OCI-LY1 (cell line): Measurements from ENCODE around the gene HMGN4.
"Not testable (repeated sequence)": the region's sequence is repeated elsewhere in the genome, so short reads cannot be mapped to it uniquely, and the experiment has no call there.

ENCODE experiments used
- H2AFZ ChIP-seq: fragments of 200-600 bp; sonication (generic), shearing (Covaris generic); 2 replicates; pipeline ENCODE4 v1.6.0; 2014; ENCODE audit warnings: antibody characterized with exemption, mild to moderate bottlenecking, low read length
- H3F3A ChIP-seq: fragments of 200-600 bp; sonication (generic), shearing (Covaris generic); 2 replicates; pipeline ENCODE4 v1.6.0; 2014; ENCODE audit warnings: mild to moderate bottlenecking, antibody characterized with exemption, low read length, moderate library complexity; ENCODE audit not compliant: insufficient read depth
- H3K27ac ChIP-seq: fragments of 200-600 bp; sonication (generic); 2 replicates; pipeline ENCODE4 v1.5.1; 2014; ENCODE audit warnings: low read length, mixed run types, mild to moderate bottlenecking, low read depth; ENCODE audit not compliant: poor library complexity, severe bottlenecking
- H3K27me3 ChIP-seq: fragments of 200-600 bp; sonication (generic); 2 replicates; pipeline ENCODE4 v1.6.0; 2014; ENCODE audit warnings: antibody characterized with exemption, mild to moderate bottlenecking, low read length, moderate library complexity; ENCODE audit not compliant: insufficient read depth
- H3K36me3 ChIP-seq: fragments of 200-600 bp; sonication (generic); 2 replicates; pipeline ENCODE4 v1.6.1; 2014; ENCODE audit warnings: mild to moderate bottlenecking, antibody characterized with exemption, low read length, moderate library complexity, mixed read lengths; ENCODE audit not compliant: insufficient read depth
- H3K4me1 ChIP-seq: fragments of 200-600 bp; sonication (generic); 2 replicates; pipeline ENCODE4 v1.5.1; 2014; ENCODE audit warnings: mild to moderate bottlenecking, low read length, moderate library complexity; ENCODE audit not compliant: insufficient read depth, severe bottlenecking
- H3K4me2 ChIP-seq: fragments of 200-600 bp; sonication (generic), shearing (Covaris generic); 2 replicates; pipeline ENCODE4 v1.6.1; 2014; ENCODE audit warnings: low read length
- H3K4me3 ChIP-seq: fragments of 200-600 bp; sonication (generic); 2 replicates; pipeline ENCODE4 v1.5.1; 2014; ENCODE audit warnings: low read length, low read depth, mild to moderate bottlenecking, mixed read lengths; ENCODE audit not compliant: poor library complexity, severe bottlenecking
- H3K79me2 ChIP-seq: fragments of 200-600 bp; shearing (Covaris generic); 2 replicates; pipeline ENCODE4 v1.6.1; 2016; ENCODE audit warnings: mixed run types, low read length, mixed read lengths; ENCODE audit not compliant: insufficient read depth
- H3K9ac ChIP-seq: fragments of 200-600 bp; sonication (generic), shearing (Covaris generic); 2 replicates; pipeline ENCODE4 v1.6.1; 2014; ENCODE audit warnings: mild to moderate bottlenecking, low read length, mixed read lengths
- H3K9me2 ChIP-seq: fragments of 200-600 bp; sonication (generic), shearing (Covaris generic); 2 replicates; pipeline ENCODE4 v1.6.1; 2014; ENCODE audit warnings: low read depth, mild to moderate bottlenecking, low read length, mixed read lengths
- H3K9me3 ChIP-seq: fragments of 200-600 bp; shearing (Covaris generic); 2 replicates; pipeline ENCODE4 v1.6.1; 2014; ENCODE audit warnings: low read length, mixed read lengths
- H4K20me1 ChIP-seq: fragments of 200-600 bp; sonication (generic), shearing (Covaris generic); 2 replicates; pipeline ENCODE4 v1.6.0; 2016; ENCODE audit warnings: mild to moderate bottlenecking, low read length; ENCODE audit not compliant: insufficient read depth
- EZH2 ChIP-seq: fragments of 200-600 bp; sonication (generic), shearing (Covaris generic); IDR thresholded peaks from 2 replicates; pipeline ENCODE4 v1.8.0; 2017; ENCODE audit warnings: borderline replicate concordance, mixed run types, mild to moderate bottlenecking, antibody characterized with exemption, low read length, moderate library complexity, mixed read lengths
- TF ChIP-seq, protein P1 (sequence below): fragments of 200-600 bp; sonication (generic), shearing (Covaris generic); IDR thresholded peaks from 2 replicates; pipeline ENCODE4 v1.5.1; 2017; ENCODE audit warnings: mild to moderate bottlenecking, antibody characterized with exemption, low read length, moderate library complexity, mixed read lengths

HMGN4 gene

DNA sequence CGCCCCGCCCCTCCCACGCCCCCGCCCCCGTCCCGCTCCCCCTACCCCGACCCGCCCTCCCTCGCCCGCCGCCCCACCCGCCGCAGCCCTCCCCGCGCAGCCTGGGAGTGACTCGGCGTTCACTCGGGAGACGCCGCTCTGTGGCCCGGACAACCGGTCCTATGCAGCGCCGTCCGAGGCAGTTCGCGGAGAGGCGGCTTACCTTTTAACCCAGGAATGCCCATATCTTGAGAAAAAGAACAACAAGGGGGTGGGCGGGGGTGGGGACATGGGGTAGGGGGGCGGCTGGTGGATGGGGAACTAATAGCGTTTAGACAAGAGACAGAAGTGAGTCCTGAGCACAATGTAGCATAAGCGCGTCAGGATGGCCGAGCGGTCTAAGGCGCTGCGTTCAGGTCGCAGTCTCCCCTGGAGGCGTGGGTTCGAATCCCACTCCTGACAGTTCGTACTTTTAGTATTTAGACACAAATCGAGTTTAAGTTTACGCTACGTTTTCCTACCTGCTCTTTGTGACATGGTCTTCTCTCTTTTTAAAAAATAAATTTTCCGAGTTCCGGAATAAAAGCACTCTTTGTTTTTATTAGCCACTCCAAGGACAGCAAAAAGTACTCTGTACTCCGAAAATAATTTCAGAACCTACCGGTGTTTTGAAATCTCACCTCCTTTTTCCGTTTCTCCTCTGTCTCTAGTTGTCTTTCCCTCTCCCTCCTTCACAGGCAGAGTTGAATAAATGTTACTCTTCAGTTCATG is 17.1 kb upstream of the HMGN4 start:
- H3K27ac ChIP-seq, result peak overlapping the region; percentile 92
- H3K4me3 ChIP-seq, result peak overlapping the region; percentile 69
- no peaks in the 10 kb centered on the region for H3K9me2 ChIP-seq
- no peak for TF ChIP-seq EZH2
- TF ChIP-seq, protein P1, sequence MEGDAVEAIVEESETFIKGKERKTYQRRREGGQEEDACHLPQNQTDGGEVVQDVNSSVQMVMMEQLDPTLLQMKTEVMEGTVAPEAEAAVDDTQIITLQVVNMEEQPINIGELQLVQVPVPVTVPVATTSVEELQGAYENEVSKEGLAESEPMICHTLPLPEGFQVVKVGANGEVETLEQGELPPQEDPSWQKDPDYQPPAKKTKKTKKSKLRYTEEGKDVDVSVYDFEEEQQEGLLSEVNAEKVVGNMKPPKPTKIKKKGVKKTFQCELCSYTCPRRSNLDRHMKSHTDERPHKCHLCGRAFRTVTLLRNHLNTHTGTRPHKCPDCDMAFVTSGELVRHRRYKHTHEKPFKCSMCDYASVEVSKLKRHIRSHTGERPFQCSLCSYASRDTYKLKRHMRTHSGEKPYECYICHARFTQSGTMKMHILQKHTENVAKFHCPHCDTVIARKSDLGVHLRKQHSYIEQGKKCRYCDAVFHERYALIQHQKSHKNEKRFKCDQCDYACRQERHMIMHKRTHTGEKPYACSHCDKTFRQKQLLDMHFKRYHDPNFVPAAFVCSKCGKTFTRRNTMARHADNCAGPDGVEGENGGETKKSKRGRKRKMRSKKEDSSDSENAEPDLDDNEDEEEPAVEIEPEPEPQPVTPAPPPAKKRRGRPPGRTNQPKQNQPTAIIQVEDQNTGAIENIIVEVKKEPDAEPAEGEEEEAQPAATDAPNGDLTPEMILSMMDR, result no peak
- H3F3A ChIP-seq, result no peaks in the 10 kb centered on the region
- no peaks in the 10 kb centered on the region for H3K79me2 ChIP-seq
- H3K36me3 ChIP-seq, result no peaks in the 10 kb centered on the region
- peak overlapping the region; percentile 83 for H3K9ac ChIP-seq
- no peaks in the 10 kb centered on the region for H4K20me1 ChIP-seq
- no peak overlapping the region for H2AFZ ChIP-seq
- no peaks in the 10 kb centered on the region for H3K9me3 ChIP-seq
- H3K27me3 ChIP-seq, result no peaks in the 10 kb centered on the region
- peaks cover 44% of the 10 kb centered on the region for H3K4me1 ChIP-seq
- peak overlapping the region; percentile 81 for H3K4me2 ChIP-seq

DNA sequence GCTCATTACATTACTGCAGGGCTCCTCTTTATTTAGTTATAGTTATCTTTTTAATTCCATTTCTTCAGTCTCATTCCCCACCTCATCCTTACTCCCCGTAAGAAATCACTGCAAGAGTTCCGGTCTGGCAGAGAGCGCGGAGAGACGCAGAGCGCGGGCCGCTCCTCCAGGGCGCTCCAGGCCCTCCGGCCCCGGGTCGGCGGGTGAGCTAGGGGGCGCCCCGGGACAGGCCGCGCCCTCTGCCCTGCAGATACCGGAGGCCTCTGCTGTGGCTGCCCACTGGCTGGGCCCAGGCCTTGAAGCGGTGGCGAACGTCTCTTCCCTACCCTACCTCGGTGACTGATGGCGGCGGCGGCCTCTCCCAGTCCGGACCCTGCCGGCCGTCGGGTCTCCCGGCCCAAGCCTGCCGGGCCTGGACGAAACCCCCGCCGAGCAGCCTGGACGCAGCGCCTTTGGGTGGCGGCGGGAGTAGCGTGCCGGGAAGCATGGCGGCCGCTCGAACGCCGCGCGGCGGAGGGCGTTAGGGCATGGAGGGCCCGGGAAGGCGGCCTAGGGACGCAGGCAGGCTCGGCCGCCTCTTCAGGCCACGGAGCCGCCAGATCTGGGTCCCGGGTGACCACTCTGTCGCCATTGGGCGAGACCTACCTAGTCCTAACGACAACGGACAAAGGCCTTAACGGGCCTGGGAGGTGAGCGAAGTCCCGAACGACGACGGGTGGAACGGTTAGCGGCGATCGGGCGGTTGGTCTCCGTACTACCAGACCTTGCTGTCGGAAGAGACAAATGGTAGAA is 16.4 kb upstream of the HMGN4 start:
- Histone ChIP-seq H4K20me1 (no peaks in the 10 kb centered on the region), H3K4me3 (peak overlapping the region; percentile 69), H3K79me2 (no peaks in the 10 kb centered on the region), H3K27me3 (no peaks in the 10 kb centered on the region), H3K36me3 (no peaks in the 10 kb centered on the region), H3K9ac (peak overlapping the region; percentile 83), H2AFZ (no peak overlapping the region), H3K4me1 (peaks cover 44% of the 10 kb centered on the region), H3K9me2 (no peaks in the 10 kb centered on the region), H3K27ac (peak overlapping the region; percentile 92), H3F3A (no peaks in the 10 kb centered on the region), H3K9me3 (no peaks in the 10 kb centered on the region), H3K4me2 (peak overlapping the region; percentile 81)
- no peak for TF ChIP-seq EZH2
- TF ChIP-seq, protein P1, result peak; percentile 63

DNA sequence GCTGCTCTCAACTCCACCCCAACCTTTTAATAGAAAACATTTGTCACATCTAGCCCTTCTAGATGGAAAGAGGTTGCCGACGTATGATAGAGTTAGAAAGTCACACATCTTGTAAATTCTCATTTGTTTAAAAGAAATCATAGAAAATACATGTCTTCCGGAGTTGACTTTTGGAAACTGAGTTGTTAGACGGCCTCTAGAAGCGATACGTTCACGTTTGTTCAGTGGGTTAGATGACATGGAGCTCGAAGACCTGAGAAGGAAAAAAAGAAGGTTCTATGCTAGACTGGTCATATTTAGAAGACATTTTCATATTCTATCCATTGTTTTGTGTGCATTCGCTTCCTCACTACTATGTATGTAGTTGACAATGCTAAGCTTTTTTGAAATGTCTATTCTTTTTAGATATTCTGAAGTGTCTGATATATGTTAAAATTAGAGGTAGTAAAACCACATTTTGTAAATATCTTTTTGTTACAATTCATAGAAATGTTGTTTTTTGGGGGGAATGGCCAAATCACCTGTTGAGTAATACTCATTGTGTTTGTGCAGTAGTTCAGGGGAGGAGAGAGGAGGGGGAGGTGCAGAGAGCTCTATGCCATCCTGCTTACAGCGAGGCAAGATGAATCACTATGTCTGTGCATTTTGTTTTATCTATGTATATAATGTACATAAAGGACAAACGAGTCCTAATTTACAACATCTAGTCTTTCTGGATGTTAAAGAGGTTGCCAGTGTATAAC is 15.5 kb upstream of the HMGN4 start:
- H3K27ac ChIP-seq, result peak overlapping the region; percentile 92
- not testable (repeated sequence) for H4K20me1 ChIP-seq, H3K36me3 ChIP-seq, H3K27me3 ChIP-seq, H3F3A ChIP-seq, H3K9me2 ChIP-seq, H3K79me2 ChIP-seq, H3K9me3 ChIP-seq
- H3K4me1 ChIP-seq, result peaks cover 44% of the 10 kb centered on the region
- peak overlapping the region; percentile 83 for H3K9ac ChIP-seq
- 0 out of 2 replicates have a peak overlapping the region, but pooled peaks have one; percentile 19 for H2AFZ ChIP-seq
- peak overlapping the region; percentile 69 for H3K4me3 ChIP-seq
- H3K4me2 ChIP-seq, result peak overlapping the region; percentile 81

DNA sequence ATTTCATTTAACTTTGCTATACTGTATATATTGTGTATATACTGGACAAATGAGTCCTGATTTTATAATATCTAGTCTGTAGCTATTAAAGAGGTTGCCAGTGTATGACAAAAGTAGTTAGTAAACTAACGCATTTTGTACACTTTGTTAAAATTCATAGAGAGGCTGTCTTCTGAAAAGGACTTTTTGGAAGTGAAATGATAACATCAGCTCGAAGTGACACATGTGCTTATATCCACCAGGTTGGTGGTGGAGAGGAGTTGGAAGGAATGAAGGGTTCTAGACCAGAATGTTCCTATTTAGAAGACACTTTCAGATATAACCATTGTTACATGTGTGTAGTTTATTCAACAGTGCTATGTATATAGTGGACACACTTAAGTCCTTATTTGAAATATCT is 13.9 kb upstream of the HMGN4 start:
- Histone ChIP-seq H3K4me2 (peak overlapping the region; percentile 81; the same call in 1 of the 2 replicates), H3K4me1 (peaks cover 44% of the 10 kb centered on the region)
- not testable (repeated sequence) for H3K27ac ChIP-seq, H2AFZ ChIP-seq, H3K9me3 ChIP-seq, H3F3A ChIP-seq, H3K27me3 ChIP-seq, H3K9me2 ChIP-seq, H3K79me2 ChIP-seq, H3K9ac ChIP-seq, H3K4me3 ChIP-seq, H4K20me1 ChIP-seq, H3K36me3 ChIP-seq
